ENCODE data around the gene IKZF3.
"Not testable (repeated sequence)": the region's sequence is repeated elsewhere in the genome, so short reads cannot be mapped to it uniquely, and the experiment has no call there.

IKZF3 gene

DNA sequence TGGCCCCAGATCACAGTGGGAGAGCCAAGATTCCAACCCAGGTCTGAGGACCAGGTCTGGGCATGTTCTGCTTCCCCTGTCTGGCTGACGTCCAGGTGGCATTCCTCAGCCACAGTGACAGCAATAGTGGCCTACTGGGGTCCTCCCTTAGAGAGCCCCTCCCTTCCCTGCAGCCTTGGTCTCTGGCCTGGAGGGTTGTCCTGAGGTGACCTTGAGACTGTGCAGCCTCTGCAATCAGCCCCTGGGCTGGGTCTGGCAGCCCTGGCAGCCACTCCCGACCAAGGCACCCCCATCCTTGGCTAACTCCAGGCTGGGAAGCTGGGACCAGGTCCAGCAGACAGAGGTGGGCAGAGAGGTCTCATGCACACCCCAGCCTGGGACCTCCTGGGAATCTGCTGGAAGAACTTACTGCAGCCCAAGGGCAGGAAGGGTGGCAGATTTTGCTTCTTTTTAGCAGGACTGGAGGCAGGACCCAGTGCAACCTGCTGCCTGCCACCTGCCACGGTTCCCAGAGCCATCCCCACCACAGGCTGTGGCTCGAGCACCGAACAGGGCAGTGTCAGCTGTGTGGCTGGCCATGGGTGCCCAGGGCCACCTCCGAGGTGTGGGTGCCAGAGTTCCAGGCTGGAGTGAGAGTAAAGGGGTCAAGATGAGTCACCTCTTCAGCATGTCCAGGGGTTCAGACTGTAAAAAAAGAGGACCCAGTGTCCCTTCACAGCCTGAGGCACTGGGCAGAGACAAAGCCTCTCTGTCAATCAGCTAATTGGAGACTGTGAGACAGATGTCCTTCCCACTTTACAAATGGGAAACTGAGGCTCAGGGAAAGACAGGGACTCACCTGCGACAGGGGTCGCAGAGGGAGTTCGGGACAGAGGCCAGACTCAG is 113.7 kb downstream of the IKZF3 start:
- H3K4me2 ChIP-seq (ENCODE audit: low read depth, low read length, poor library complexity, severe bottlenecking): no peak overlapping the region

DNA sequence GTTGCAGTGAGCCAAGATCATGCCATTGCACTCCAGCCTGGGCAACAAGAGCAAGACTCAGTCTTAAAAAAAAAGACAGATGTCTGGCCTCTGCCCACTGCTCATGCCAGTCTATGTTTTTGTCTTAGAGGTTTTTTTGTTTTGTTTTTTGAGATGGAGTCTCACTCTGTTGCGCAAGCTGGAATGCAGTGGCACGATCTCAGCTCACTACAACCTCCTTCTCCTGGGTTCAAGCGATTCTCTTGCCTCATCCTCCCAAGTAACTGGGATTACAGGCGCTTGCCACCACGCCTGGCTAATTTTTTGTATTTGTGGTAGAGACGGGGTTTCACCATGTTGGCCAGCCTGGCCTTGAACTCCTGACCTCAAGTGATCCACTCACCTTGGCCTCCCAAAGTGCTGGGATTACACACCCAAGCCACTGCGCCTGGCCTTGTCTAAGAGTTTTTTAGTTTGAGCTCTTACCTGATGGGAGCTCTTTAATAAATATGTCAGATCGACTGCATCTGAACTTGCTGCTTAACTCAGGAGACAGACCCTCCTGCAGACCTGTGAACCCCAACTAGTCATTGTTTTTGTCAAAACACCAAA is 115.6 kb downstream of the IKZF3 start:
- H3K4me2 ChIP-seq (ENCODE audit: low read depth, low read length, poor library complexity, severe bottlenecking); H3K79me2 ChIP-seq (ENCODE audit: insufficient read depth, low read length); H2AFZ ChIP-seq (ENCODE audit: low read length); H3K4me1 ChIP-seq (ENCODE audit: insufficient read depth, low read length, poor library complexity, severe bottlenecking); H3K4me3 ChIP-seq (ENCODE audit: low read length, poor library complexity, severe bottlenecking); H3F3A ChIP-seq (ENCODE audit: low read depth); H3K9ac ChIP-seq (ENCODE audit: low read depth, low read length, poor library complexity, severe bottlenecking); H4K20me1 ChIP-seq (ENCODE audit: insufficient read depth, low read length, poor library complexity, severe bottlenecking); H3K27me3 ChIP-seq (ENCODE audit: insufficient read depth, low read length, poor library complexity, severe bottlenecking); H3K36me3 ChIP-seq (ENCODE audit: insufficient read depth, low read length); H3K9me3 ChIP-seq (ENCODE audit: insufficient read depth, low read depth, low read length); H3K9me2 ChIP-seq (replicated peaks; ENCODE audit: low read depth, low read length): not testable (repeated sequence)

More for the DNA sequence above, 113.7 kb downstream of the IKZF3 start:
- no peak overlapping the region for H3K9ac ChIP-seq (ENCODE audit: low read depth, low read length, poor library complexity, severe bottlenecking)
- H3K9me3 ChIP-seq (ENCODE audit: insufficient read depth, low read depth, low read length): no peaks in the 10 kb centered on the region
- H4K20me1 ChIP-seq (ENCODE audit: insufficient read depth, low read length, poor library complexity, severe bottlenecking): no peaks in the 10 kb centered on the region
- no peaks in the 10 kb centered on the region for H3K9me2 ChIP-seq (replicated peaks; ENCODE audit: low read depth, low read length)
- H3K36me3 ChIP-seq (ENCODE audit: insufficient read depth, low read length): no peaks in the 10 kb centered on the region
- H3F3A ChIP-seq (ENCODE audit: low read depth): no peaks in the 10 kb centered on the region
- H3K4me1 ChIP-seq (ENCODE audit: insufficient read depth, low read length, poor library complexity, severe bottlenecking): peaks cover 17% of the 10 kb centered on the region
- no peak overlapping the region for H3K4me3 ChIP-seq (ENCODE audit: low read length, poor library complexity, severe bottlenecking)
- no peaks in the 10 kb centered on the region for H3K79me2 ChIP-seq (ENCODE audit: insufficient read depth, low read length)
- no peak overlapping the region for H2AFZ ChIP-seq (ENCODE audit: low read length)
- H3K27me3 ChIP-seq (ENCODE audit: insufficient read depth, low read length, poor library complexity, severe bottlenecking): no peaks in the 10 kb centered on the region
- TF ChIP-seq, protein P1, sequence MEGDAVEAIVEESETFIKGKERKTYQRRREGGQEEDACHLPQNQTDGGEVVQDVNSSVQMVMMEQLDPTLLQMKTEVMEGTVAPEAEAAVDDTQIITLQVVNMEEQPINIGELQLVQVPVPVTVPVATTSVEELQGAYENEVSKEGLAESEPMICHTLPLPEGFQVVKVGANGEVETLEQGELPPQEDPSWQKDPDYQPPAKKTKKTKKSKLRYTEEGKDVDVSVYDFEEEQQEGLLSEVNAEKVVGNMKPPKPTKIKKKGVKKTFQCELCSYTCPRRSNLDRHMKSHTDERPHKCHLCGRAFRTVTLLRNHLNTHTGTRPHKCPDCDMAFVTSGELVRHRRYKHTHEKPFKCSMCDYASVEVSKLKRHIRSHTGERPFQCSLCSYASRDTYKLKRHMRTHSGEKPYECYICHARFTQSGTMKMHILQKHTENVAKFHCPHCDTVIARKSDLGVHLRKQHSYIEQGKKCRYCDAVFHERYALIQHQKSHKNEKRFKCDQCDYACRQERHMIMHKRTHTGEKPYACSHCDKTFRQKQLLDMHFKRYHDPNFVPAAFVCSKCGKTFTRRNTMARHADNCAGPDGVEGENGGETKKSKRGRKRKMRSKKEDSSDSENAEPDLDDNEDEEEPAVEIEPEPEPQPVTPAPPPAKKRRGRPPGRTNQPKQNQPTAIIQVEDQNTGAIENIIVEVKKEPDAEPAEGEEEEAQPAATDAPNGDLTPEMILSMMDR (conservative IDR thresholded peaks at IDR 0.05; ENCODE audit: low read length): no peak
- no peak for TF ChIP-seq EZH2phosphoT487 (IDR thresholded peaks at IDR 0.05; ENCODE audit: borderline replicate concordance)

DNA sequence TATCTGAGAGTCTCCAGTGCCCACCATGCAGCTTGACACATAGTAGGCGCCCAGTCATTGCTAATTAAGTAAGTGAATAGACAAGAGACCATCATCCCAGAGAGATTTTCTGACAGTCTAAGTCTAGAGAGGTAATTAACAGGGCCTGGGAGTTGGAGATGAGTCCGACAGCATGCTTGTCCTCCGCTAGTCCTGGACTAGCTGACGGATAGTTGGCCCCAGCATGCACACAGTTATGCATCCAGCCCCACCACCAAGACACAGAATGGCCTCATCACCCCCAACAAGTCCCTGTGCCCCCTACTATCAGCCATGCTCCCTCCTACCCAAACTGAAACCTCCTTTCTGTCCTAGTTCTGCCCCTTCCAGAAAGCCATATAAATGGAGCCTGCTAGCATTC is 116.4 kb downstream of the IKZF3 start:
- no peak overlapping the region for H2AFZ ChIP-seq (ENCODE audit: low read length)
- H3F3A ChIP-seq (ENCODE audit: low read depth): no peaks in the 10 kb centered on the region
- H3K36me3 ChIP-seq (ENCODE audit: insufficient read depth, low read length): no peaks in the 10 kb centered on the region
- no peaks in the 10 kb centered on the region for H3K4me1 ChIP-seq (ENCODE audit: insufficient read depth, low read length, poor library complexity, severe bottlenecking)
- H3K4me2 ChIP-seq (ENCODE audit: low read depth, low read length, poor library complexity, severe bottlenecking): no peak overlapping the region
- H4K20me1 ChIP-seq (ENCODE audit: insufficient read depth, low read length, poor library complexity, severe bottlenecking): no peaks in the 10 kb centered on the region
- H3K27me3 ChIP-seq (ENCODE audit: insufficient read depth, low read length, poor library complexity, severe bottlenecking): no peaks in the 10 kb centered on the region
- no peaks in the 10 kb centered on the region for H3K79me2 ChIP-seq (ENCODE audit: insufficient read depth, low read length)
- H3K4me3 ChIP-seq (ENCODE audit: low read length, poor library complexity, severe bottlenecking): no peak overlapping the region
- no peak overlapping the region for H3K9ac ChIP-seq (ENCODE audit: low read depth, low read length, poor library complexity, severe bottlenecking)
- no peaks in the 10 kb centered on the region for H3K9me3 ChIP-seq (ENCODE audit: insufficient read depth, low read depth, low read length)
- no peak for TF ChIP-seq EZH2phosphoT487 (IDR thresholded peaks at IDR 0.05; ENCODE audit: borderline replicate concordance)
- TF ChIP-seq, protein P1 (conservative IDR thresholded peaks at IDR 0.05; ENCODE audit: low read length): no peak
- H3K9me2 ChIP-seq (replicated peaks; ENCODE audit: low read depth, low read length): no peaks in the 10 kb centered on the region

Data from Loucy (cell line).